GM21619 (cell line): ENCODE data around the gene OR2AT4.
"Not testable (repeated sequence)": the region's sequence is repeated elsewhere in the genome, so short reads cannot be mapped to it uniquely, and the experiment has no call there.

ENCODE experiments used
- ATAC-seq: cut with Tn5 transposase; IDR thresholded peaks from one replicate; pipeline ENCODE4 v1.9.1; 2021; ENCODE audit not compliant: unreplicated experiment

The OR2AT4 gene

GRCh38 chr11:75068993-75069392 is 27.7 kb downstream of the OR2AT4 start:
- no peak for ATAC-seq

- ATAC-seq = no peak
Measured at GRCh38 chr11:75068559-75068958, 28.1 kb downstream of the OR2AT4 start.

GRCh38 chr11:75066061-75066460 is 30.6 kb downstream of the OR2AT4 start:
- no peak for ATAC-seq

GRCh38 chr11:75063741-75064314 is 32.8 kb downstream of the OR2AT4 start:
- ATAC-seq = no peak

- ATAC-seq = no peak
Measured at GRCh38 chr11:75059299-75059698, 37.4 kb downstream of the OR2AT4 start.

- no peak for ATAC-seq
Measured at GRCh38 chr11:75056814-75057213, 39.9 kb downstream of the OR2AT4 start.

- no peak for ATAC-seq
Measured at GRCh38 chr11:75055511-75055910, 41.2 kb downstream of the OR2AT4 start.

- no peak for ATAC-seq
Measured at GRCh38 chr11:75052457-75052856, 44.2 kb downstream of the OR2AT4 start.

GRCh38 chr11:75051043-75051442 is 45.6 kb downstream of the OR2AT4 start:
- no peak for ATAC-seq

GRCh38 chr11:75050516-75050915 is 46.2 kb downstream of the OR2AT4 start:
- no peak for ATAC-seq

- not testable (repeated sequence) for ATAC-seq
Measured at GRCh38 chr11:75049501-75050266, 47.0 kb downstream of the OR2AT4 start.

GRCh38 chr11:75047191-75047590 is 49.5 kb downstream of the OR2AT4 start:
- ATAC-seq = no peak

- not testable (repeated sequence) for ATAC-seq
Measured at GRCh38 chr11:75046668-75047067, 50.0 kb downstream of the OR2AT4 start.

GRCh38 chr11:75044381-75045170 is 52.1 kb downstream of the OR2AT4 start:
- ATAC-seq = not testable (repeated sequence)

- ATAC-seq = not testable (repeated sequence)
Measured at GRCh38 chr11:75041821-75042220, 54.9 kb downstream of the OR2AT4 start.

GRCh38 chr11:75041263-75041662 is 55.4 kb downstream of the OR2AT4 start:
- ATAC-seq = no peak

- ATAC-seq = no peak
Measured at GRCh38 chr11:75040167-75040770, 56.4 kb downstream of the OR2AT4 start.

GRCh38 chr11:75035911-75036565 is 60.6 kb downstream of the OR2AT4 start:
- no peak for ATAC-seq

- no peak for ATAC-seq
Measured at GRCh38 chr11:75035256-75035655, 61.4 kb downstream of the OR2AT4 start.

- ATAC-seq = no peak
Measured at GRCh38 chr11:75033916-75034315, 62.8 kb downstream of the OR2AT4 start.

GRCh38 chr11:75032550-75032935 is 64.1 kb downstream of the OR2AT4 start:
- ATAC-seq = no peak
